Measurements from ENCODE around the gene PRR33.

Gene PRR33

GRCh38 chr11:1861435-1862411, 30.0 kb downstream of the PRR33 start:
- DNase-seq, result no peak

DNA sequence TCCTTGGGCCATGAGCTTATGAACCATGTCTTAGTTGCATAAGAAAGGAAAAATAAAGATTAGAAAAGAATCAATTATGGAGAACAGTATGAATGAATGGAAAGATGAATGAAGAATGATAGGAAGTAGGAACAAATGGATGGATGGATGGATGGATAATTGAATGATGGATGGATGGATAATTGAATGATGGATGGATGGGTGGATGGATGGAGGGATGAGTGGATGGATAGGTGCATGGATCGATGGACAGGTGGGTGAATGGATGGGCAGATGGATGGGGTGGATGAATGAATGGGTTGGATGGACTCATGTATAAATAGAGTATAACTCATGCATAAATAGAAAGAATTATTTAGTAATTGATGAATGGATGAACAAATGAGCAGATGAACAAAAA, 31.6 kb downstream of the PRR33 start:
- DNase-seq, result no peak

GRCh38 chr11:1859004-1859403, 32.7 kb downstream of the PRR33 start:
- no peak for DNase-seq

GRCh38 chr11:1858576-1858975, 33.1 kb downstream of the PRR33 start:
- no peak for DNase-seq

DNA sequence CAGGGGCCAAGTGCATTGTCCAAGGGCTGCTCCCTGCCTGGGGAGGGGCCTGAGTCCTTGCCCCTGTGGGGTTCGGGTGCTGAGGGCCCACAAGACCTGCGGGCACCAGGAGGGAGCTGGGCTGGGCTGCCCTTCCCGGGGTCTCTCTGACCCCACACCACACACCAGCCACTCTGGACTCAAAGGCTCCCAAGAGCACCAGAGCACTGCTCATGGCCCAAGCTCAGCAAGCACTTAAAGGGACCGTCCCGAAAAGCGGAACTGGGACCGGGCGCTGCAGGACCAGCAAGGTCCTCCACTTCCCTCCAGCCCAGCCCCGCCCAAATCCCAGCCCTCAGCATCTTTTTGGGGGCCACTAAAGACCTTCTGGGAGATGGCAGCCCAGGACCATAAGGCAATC, 33.5 kb downstream of the PRR33 start:
- DNase-seq, result no peak

- DNase-seq, result no peak
Measured at GRCh38 chr11:1857064-1857463, 34.6 kb downstream of the PRR33 start.

DNA sequence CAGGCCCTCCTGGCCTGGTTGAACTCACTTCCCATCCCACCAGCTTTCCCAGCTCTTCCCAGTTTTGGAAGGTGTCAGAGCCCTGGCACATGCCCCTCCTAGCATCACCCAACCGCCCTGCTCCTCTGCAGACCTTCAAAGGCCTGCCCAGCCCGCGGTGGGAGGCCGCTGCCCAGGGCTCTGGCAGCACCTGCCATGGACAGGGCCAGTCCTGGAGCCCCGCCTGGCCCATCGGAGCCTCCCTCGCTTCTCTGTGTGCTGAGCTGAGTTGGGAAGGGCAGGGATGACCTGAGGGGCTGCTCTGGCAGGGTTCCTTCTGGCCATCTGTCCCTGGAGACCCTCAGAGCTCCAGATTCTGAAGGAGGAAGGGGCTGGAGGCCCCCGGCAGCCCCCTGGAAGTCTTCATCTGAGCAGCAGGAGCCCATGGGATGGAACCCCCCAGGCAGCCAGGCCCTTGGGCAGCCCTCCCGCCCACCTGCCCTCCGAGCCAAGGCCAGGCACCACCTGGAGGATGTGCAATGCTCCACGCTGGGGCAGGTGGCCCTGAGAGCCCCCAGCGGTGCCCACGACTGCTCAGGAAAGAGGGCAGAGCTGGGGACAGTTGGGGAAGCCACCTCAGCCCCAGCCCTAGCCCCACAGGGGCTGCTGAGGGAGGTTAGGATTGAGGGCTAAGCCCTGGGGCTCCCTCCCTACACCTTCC, 35.2 kb downstream of the PRR33 start:
- DNase-seq, result no peak

DNA sequence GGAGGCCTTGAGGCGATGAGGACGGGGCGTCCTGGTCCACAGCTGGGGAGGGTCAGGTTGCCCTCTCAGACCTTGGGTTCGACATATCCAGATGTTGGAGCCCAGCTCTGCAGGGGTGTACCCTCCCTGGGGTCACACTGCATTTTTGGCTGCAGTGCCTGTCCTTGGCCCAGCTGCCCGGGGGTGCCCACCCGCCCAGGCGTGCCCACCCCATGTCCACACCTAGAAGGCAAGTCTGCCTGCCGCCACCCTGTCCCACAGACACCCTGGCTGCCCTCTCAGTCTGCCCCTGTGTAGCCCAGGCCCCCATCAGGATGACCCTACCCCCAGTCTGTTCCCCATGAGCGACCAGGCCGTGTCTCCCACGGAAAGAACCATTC, 35.8 kb downstream of the PRR33 start:
- no peak for DNase-seq

DNA sequence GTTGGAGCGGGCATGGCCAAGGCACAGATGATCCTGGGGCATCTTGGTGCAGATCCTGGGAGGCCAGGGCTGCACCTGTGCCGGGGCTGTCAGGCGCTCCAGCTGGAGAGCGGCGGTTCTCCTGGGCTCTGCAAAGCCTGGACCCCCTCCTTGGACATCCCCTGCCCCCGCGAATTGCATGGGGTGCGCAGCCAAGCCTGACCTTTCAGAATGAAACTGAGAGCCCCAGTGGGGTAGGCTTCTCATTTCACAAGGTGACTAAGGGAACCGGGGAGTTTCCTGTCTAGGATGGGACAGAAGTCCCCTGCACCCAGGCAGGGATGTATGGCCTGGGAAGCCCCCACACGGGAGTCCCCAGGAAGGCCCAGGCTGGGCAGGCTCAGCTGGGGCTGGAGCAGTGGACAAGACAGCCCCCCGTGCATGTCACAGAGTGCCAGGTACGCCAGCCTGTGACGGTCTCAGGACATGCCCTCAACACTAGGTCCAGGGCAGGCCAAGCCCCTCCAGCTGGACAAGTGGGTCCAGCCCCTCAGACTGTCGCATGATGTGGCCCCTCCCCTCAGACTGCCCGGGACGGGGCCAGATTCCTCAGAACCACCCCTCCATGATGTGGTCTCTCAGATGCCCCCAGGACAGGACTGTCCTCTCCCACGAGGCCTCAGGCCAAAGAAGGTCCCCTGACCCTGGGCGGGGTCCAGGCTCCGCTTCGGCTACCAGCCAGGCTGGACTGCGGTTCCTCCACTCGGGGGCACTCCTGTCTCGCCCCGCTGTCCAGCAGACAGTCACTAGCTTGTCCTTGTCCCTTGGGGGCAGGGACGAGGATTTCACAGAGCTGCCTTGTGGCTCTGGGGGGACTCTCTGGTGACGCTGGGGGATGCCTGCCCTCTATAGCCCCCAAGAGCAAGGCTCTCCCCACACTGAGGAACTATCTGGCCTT, 36.5 kb downstream of the PRR33 start:
- DNase-seq, result no peak

- no peak for DNase-seq
Measured at GRCh38 chr11:1854132-1854948, 37.4 kb downstream of the PRR33 start.

- DNase-seq, result no peak
Measured at GRCh38 chr11:1853376-1854131, 38.1 kb downstream of the PRR33 start.

DNA sequence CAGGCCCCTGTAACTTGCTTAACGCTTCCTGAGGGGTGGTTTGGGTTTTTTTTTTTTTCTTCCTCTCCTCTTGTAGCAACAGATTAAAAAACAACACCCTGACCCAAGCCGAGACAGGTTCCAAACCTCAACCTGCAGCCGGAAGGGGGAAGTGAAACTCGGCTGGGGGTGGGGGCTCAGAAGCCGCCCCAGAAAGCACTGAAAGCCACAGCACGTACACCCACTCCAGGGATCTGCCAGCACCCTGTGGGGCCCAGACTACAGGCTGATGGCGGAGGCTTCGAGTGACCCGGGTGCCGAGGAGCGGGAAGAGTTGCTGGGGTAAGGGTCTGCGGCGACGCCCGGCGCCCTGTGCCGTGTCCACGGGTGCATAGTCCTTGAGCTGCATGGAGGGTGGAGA, 38.8 kb downstream of the PRR33 start, which contains the start of gene LSP1:
Gene LSP1 (plus strand): TSS at position 208 of the 400 bp plus-strand sequence. CDS start 61 bp downstream, at position 269.
- no peak for DNase-seq

GRCh38 chr11:1852271-1852876, 39.3 kb downstream of the PRR33 start:
- DNase-seq, result no peak

DNA sequence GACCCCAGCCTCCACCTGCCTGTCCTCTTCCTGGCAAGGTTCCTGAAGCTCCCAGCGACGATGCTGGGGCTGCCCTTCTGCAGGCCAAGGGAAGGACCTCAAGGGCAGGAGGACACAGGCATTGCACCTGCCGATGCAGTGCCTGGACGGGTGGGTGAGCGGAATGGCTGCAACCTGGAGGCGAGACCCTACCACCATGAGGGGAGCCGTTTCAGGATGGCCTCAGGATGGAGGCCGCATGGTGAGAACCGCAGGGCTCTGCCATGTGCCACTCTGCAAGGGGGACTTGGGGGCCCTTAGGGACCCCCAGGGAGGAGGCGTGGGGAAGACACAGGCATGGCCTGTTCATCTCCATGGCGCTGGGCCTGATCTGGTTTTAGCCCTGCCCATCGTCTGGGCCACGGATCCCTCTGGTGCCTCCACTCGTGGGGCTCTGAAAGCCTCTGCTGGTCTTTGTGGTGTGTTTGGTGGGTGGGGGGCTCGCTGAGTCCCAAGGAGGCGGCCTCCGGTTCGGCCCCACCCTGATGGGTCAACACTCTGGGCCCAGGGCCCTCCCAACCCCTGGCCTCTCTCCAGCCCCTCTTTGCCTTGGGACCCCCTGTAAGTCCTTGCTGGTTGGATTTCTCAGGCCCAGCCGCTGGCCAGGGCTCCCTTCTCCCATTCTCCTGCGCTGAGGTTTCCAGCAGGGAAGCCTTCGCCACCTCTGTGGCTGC, 40.1 kb downstream of the PRR33 start:
- DNase-seq, result no peak

DNA sequence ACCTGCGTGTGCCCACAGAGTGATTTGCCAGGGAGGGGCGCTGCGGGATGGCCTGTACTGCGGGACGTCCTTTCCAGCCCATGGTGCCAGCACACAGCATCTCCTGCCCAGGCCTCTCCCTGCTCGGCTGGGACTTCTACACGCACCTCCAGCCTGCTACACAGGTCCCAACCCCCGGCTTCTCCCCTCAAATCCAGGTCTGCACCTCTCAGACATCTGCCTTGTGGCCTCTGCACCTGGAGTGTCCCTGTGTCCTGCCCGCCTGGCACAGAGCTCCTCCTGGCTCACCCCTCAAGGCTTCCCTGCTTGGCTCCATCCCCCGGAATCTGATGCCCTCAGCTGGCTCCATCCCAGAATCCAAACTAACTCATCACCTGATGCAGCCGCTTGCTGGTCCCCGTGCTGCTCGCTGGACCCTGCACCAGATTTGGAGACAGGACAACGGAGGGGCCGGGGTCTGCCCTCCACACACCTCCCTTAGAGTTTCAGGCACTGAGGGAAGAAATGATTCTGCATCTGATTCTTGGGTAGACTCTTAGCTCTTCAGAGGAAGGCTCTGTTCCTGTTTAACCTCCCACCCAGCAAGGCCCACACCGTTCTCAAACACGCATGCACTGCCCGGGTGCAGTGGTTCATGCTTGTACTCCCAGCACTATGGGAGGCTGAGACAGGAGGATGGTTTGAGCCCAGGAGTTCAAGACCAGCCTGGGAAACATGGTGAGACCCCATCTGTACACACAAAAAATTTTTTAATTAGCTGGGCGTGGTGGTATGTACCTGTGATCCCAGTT, 42.9 kb downstream of the PRR33 start:
- no peak for DNase-seq

DNA sequence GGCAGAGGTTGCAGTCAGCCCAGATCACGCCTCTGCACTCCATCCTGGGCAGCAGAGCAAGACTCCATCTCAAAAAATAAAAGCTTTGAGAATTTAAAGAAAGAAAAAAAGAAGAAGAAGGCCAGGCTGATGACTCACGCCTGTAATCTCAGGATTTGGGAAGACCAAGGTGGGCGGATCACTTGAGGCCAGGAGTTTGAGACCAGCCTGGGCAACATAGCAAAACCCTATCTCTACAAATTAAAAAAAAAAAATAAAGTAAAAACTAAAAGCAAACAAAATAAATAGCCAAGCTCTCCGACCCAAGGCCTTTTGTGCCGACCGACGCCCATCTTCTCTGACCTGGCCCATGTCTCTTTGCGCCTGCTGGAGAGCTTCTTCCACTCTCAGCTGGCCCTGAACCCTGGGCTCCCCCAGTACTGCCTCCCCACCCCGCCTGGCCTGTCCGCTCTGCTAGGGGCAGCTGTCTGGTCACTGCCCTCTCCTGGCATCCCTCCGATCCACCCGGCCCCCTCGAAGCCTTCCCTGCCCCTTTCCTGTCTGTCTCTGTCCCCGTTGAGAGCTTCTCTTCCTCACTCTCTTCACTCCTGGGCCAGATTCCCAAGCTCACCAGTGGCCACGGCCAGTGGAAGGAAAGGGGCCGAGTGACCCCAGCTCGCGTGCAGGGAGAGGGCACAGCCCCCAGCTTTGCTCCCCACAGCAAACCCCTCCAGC, 43.6 kb downstream of the PRR33 start:
- DNase-seq, result no peak

GRCh38 chr11:1847006-1847735, 44.5 kb downstream of the PRR33 start:
- no peak for DNase-seq

GRCh38 chr11:1846453-1846932, 45.2 kb downstream of the PRR33 start:
- no peak for DNase-seq
